ENCODE data around the gene C12orf57.

- no peak for TF ChIP-seq RB1 (IDR thresholded peaks at IDR 0.05; ENCODE audit: low read depth)
- TF ChIP-seq, protein P1, sequence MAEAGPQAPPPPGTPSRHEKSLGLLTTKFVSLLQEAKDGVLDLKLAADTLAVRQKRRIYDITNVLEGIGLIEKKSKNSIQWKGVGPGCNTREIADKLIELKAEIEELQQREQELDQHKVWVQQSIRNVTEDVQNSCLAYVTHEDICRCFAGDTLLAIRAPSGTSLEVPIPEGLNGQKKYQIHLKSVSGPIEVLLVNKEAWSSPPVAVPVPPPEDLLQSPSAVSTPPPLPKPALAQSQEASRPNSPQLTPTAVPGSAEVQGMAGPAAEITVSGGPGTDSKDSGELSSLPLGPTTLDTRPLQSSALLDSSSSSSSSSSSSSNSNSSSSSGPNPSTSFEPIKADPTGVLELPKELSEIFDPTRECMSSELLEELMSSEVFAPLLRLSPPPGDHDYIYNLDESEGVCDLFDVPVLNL (CRISPR knock-in tag; IDR thresholded peaks at IDR 0.05; ENCODE audit: low read depth), result no peak
- no peak for TF ChIP-seq CHD1 (IDR thresholded peaks at IDR 0.05; ENCODE audit: low read length)
- TF ChIP-seq RBM17 (IDR thresholded peaks at IDR 0.05; ENCODE audit: borderline replicate concordance, low read depth, low read length), result no peak
- TF ChIP-seq CXXC5 (CRISPR knock-in tag; IDR thresholded peaks at IDR 0.05), result no peak
- TF ChIP-seq, protein P2, sequence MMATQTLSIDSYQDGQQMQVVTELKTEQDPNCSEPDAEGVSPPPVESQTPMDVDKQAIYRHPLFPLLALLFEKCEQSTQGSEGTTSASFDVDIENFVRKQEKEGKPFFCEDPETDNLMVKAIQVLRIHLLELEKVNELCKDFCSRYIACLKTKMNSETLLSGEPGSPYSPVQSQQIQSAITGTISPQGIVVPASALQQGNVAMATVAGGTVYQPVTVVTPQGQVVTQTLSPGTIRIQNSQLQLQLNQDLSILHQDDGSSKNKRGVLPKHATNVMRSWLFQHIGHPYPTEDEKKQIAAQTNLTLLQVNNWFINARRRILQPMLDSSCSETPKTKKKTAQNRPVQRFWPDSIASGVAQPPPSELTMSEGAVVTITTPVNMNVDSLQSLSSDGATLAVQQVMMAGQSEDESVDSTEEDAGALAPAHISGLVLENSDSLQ (IDR thresholded peaks at IDR 0.05), result no peak
- no peak for TF ChIP-seq ZZZ3 (IDR thresholded peaks at IDR 0.05)
- no peak for TF ChIP-seq CTCFL (IDR thresholded peaks at IDR 0.05; ENCODE audit: borderline replicate concordance, insufficient read depth, low read depth, low read length, poor library complexity, severe bottlenecking)
- no peak for TF ChIP-seq CTCF (IDR thresholded peaks at IDR 0.05 in 2 of 3, conservative IDR thresholded peaks at IDR 0.05 in 1 of 3; ENCODE audit: insufficient read depth in 2 of 3, low read depth in 1 of 3, low read length in 3 of 3)
- TF ChIP-seq HINFP (tag; conservative IDR thresholded peaks at IDR 0.05; ENCODE audit: low read depth), result no peak
- no peak for TF ChIP-seq CBX3 (IDR thresholded peaks at IDR 0.05; ENCODE audit: borderline replicate concordance in 1 of 2, low read length in 2 of 2)
Observed at GRCh38 chr12:6951551-6952120, 7.8 kb downstream of the C12orf57 start.
